ENCODE data around the gene GMPR2. TPM values are rescaled to one million over a fixed set of nuclear protein-coding genes. Genes with fewer than 3 reads are reported as not detected.

Gene GMPR2
- total RNA-seq, 1 donor from 2014 or later: 55.8 TPM

DNA sequence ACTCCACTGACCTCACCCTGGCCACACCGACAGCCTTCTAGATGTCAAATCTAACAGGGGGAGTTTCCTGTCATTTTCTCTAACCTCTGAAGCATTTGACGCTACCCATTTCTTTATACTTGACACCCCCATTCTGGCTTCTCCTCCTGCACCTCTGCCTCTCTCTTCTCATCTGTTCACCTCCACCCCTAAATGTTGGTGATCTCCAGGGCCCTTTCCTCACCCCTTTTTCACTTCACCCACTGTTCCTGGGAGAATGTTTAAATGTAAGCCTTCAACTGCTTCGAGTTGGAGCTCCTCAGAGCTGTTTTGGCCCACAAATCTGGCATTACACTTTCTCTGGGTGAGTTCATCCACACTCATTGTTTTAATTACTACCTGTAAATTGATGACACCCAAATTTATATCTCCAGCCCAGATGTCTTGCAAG, 39.1 kb downstream of the GMPR2 start:
- TF ChIP-seq, protein P1, sequence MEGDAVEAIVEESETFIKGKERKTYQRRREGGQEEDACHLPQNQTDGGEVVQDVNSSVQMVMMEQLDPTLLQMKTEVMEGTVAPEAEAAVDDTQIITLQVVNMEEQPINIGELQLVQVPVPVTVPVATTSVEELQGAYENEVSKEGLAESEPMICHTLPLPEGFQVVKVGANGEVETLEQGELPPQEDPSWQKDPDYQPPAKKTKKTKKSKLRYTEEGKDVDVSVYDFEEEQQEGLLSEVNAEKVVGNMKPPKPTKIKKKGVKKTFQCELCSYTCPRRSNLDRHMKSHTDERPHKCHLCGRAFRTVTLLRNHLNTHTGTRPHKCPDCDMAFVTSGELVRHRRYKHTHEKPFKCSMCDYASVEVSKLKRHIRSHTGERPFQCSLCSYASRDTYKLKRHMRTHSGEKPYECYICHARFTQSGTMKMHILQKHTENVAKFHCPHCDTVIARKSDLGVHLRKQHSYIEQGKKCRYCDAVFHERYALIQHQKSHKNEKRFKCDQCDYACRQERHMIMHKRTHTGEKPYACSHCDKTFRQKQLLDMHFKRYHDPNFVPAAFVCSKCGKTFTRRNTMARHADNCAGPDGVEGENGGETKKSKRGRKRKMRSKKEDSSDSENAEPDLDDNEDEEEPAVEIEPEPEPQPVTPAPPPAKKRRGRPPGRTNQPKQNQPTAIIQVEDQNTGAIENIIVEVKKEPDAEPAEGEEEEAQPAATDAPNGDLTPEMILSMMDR (IDR thresholded peaks at IDR 0.05; ENCODE audit: partially characterized antibody, unreplicated experiment): no peak
- peaks cover 11% of the 10 kb centered on the region for H3K27me3 Mint-ChIP-seq (ENCODE audit: unreplicated experiment)
- peak overlapping the region; percentile 84 for H3K27ac Mint-ChIP-seq (ENCODE audit: unreplicated experiment)
- DNase-seq: no peak
- H3K4me1 Mint-ChIP-seq (ENCODE audit: low read depth, unreplicated experiment): peaks cover 4% of the 10 kb centered on the region
- peaks cover 4% of the 10 kb centered on the region for H3K36me3 Mint-ChIP-seq (ENCODE audit: unreplicated experiment)
- H3K9me3 Mint-ChIP-seq (ENCODE audit: unreplicated experiment): peaks cover 2% of the 10 kb centered on the region
- H3K4me3 Mint-ChIP-seq (ENCODE audit: unreplicated experiment): peak overlapping the region; percentile 90

DNA sequence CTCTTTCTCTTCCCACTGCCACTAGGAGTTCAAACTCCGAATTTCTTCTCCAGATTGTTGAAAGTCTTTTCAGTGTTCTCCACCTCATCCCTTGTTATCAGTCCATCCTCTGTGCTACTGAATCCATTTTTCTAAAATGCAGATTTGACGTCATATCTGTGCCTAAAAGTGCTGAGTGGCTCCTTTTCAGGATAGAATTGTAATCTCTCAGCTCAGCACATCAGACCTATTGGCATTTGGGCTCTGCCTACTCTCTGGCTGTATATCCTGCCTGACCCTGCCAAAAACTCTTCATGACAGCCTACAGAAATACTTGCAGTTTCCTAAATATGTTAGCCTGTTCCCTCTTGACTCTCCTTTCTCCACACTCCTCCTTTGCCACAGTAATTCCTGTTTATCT, 39.7 kb downstream of the GMPR2 start:
- Mint-ChIP-seq H3K4me1 (ENCODE audit: low read depth, unreplicated experiment) (peaks cover 4% of the 10 kb centered on the region), H3K27ac (ENCODE audit: unreplicated experiment) (peak overlapping the region; percentile 50), H3K36me3 (ENCODE audit: unreplicated experiment) (peaks cover 4% of the 10 kb centered on the region), H3K9me3 (ENCODE audit: unreplicated experiment) (peaks cover 2% of the 10 kb centered on the region), H3K4me3 (ENCODE audit: unreplicated experiment) (peak overlapping the region; percentile 90), H3K27me3 (ENCODE audit: unreplicated experiment) (peaks cover 8% of the 10 kb centered on the region)
- TF ChIP-seq, protein P1 (IDR thresholded peaks at IDR 0.05; ENCODE audit: partially characterized antibody, unreplicated experiment): no peak
- no peak for DNase-seq

- no peak for DNase-seq
- Mint-ChIP-seq H3K4me1 (ENCODE audit: low read depth, unreplicated experiment) (peaks cover 4% of the 10 kb centered on the region), H3K27me3 (ENCODE audit: unreplicated experiment) (peaks cover 11% of the 10 kb centered on the region), H3K27ac (ENCODE audit: unreplicated experiment) (no peak overlapping the region), H3K4me3 (ENCODE audit: unreplicated experiment) (peak overlapping the region; percentile 21), H3K36me3 (ENCODE audit: unreplicated experiment) (peaks cover 4% of the 10 kb centered on the region), H3K9me3 (ENCODE audit: unreplicated experiment) (peaks cover 2% of the 10 kb centered on the region)
- TF ChIP-seq, protein P1 (IDR thresholded peaks at IDR 0.05; ENCODE audit: partially characterized antibody, unreplicated experiment): no peak
These were observed 40.8 kb downstream of the GMPR2 start for GRCh38 chr14:24273422-24273998.

DNA sequence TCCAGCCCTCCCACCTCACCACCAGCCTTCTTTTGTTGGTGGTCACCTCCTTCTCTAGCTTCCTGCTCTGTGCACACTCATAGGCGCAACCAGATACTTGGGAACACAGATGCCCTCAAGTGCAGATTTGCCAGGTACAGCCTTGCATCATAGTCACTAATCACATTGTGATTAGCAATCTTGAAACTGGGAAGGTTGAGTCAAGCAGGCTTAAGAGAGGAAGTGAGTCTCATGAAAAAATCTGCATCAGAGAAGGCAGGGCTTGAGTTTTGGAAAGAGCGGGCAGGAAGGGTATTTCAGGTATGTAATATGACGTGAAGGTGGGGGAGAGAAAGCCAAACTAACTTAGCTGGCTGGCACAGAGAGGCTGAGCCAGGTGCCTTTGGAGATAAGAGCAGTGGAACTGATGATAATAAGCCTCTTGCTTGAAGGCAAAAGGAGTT, 41.4 kb downstream of the GMPR2 start:
- Mint-ChIP-seq H3K4me1 (ENCODE audit: low read depth, unreplicated experiment) (peaks cover 4% of the 10 kb centered on the region), H3K4me3 (ENCODE audit: unreplicated experiment) (no peak overlapping the region), H3K9me3 (ENCODE audit: unreplicated experiment) (peaks cover 2% of the 10 kb centered on the region), H3K27me3 (ENCODE audit: unreplicated experiment) (peaks cover 11% of the 10 kb centered on the region), H3K36me3 (ENCODE audit: unreplicated experiment) (peaks cover 4% of the 10 kb centered on the region), H3K27ac (ENCODE audit: unreplicated experiment) (no peak overlapping the region)
- no peak for DNase-seq
- TF ChIP-seq, protein P1 (IDR thresholded peaks at IDR 0.05; ENCODE audit: partially characterized antibody, unreplicated experiment): no peak

DNA sequence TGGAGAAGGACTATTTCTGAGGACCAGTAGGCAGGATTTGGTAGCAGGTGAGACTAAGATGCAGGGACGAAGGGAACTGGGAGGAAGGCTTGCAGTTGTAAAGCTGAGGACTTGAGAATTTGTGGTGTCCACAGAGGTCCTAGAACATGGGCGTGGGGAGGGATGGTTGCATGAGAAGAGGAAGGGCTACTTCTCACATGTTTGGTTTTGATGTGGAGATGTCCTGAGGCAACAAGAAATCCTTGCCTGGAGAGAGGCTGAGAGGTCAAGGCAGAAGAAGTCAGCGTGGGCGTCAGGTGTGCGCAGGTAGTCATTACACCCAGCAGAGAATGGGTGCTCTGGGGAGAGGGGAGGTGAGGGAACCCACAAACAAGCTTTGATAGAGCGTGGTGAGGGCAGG, 44.3 kb downstream of the GMPR2 start:
- Mint-ChIP-seq H3K9me3 (ENCODE audit: unreplicated experiment) (peaks cover 5% of the 10 kb centered on the region), H3K36me3 (ENCODE audit: unreplicated experiment) (no peaks in the 10 kb centered on the region), H3K27me3 (ENCODE audit: unreplicated experiment) (peaks cover 3% of the 10 kb centered on the region), H3K4me1 (ENCODE audit: low read depth, unreplicated experiment) (no peaks in the 10 kb centered on the region), H3K4me3 (ENCODE audit: unreplicated experiment) (no peak overlapping the region), H3K27ac (ENCODE audit: unreplicated experiment) (peak overlapping the region; percentile 9)
- TF ChIP-seq, protein P1 (IDR thresholded peaks at IDR 0.05; ENCODE audit: partially characterized antibody, unreplicated experiment): no peak
- no peak for DNase-seq
